HG02759 (cell line): ENCODE data around the gene GAPT.

ENCODE experiments used
- ATAC-seq: cut with Tn5 transposase; IDR thresholded peaks from one replicate; pipeline ENCODE4 v1.9.1; 2021; ENCODE audit warnings: mild to moderate bottlenecking, moderate library complexity; ENCODE audit not compliant: unreplicated experiment

Gene GAPT

GRCh38 chr5:58460732-58461286 is 30.4 kb upstream of the GAPT start:
- ATAC-seq = peak; percentile 74

- ATAC-seq = no peak
Observed at GRCh38 chr5:58462154-58462553, 29.1 kb upstream of the GAPT start.

- ATAC-seq = no peak
Observed at GRCh38 chr5:58462623-58463230, 28.5 kb upstream of the GAPT start.

- ATAC-seq = peak; percentile 99
Observed at GRCh38 chr5:58466939-58467338, 24.3 kb upstream of the GAPT start.

GRCh38 chr5:58469896-58470295 is 21.3 kb upstream of the GAPT start:
- ATAC-seq = no peak

- ATAC-seq = no peak
Observed at GRCh38 chr5:58475404-58475803, 15.8 kb upstream of the GAPT start.

- no peak for ATAC-seq
Observed at GRCh38 chr5:58477760-58478376, 13.4 kb upstream of the GAPT start.

- ATAC-seq = no peak
Observed at GRCh38 chr5:58481066-58481676, 10.1 kb upstream of the GAPT start.

GRCh38 chr5:58481828-58482227 is 9.4 kb upstream of the GAPT start:
- ATAC-seq = no peak

GRCh38 chr5:58482536-58482935 is 8.7 kb upstream of the GAPT start:
- no peak for ATAC-seq

- ATAC-seq = no peak
Observed at GRCh38 chr5:58484505-58484904, 6.7 kb upstream of the GAPT start.

- ATAC-seq = no peak
Observed at GRCh38 chr5:58486290-58486689, 4.9 kb upstream of the GAPT start.

GRCh38 chr5:58490402-58491050 is 709 bp upstream of the GAPT start:
- ATAC-seq = peak; percentile 60

- no peak for ATAC-seq
Observed at GRCh38 chr5:58493141-58493540, 1.9 kb downstream of the GAPT start.

- no peak for ATAC-seq
Observed at GRCh38 chr5:58496488-58496887, 5.3 kb downstream of the GAPT start.

- ATAC-seq = no peak
Observed at GRCh38 chr5:58497386-58497785, 6.2 kb downstream of the GAPT start.

GRCh38 chr5:58497921-58498320 is 6.7 kb downstream of the GAPT start:
- ATAC-seq = no peak

GRCh38 chr5:58498340-58498942 is 7.2 kb downstream of the GAPT start:
- no peak for ATAC-seq

- ATAC-seq = no peak
Observed at GRCh38 chr5:58499231-58499630, 8.0 kb downstream of the GAPT start.

- no peak for ATAC-seq
Observed at GRCh38 chr5:58499941-58500340, 8.7 kb downstream of the GAPT start.

- ATAC-seq = no peak
Observed at GRCh38 chr5:58501778-58502417, 10.7 kb downstream of the GAPT start.
